ENCODE results near the gene SLC9A5. TPM values are rescaled to one million over a fixed set of nuclear protein-coding genes. Genes with fewer than 3 reads are reported as not detected.

SLC9A5 gene
- total RNA-seq, 1 experiment from 2014 or later: 10.3 TPM

- Mint-ChIP-seq H3K27ac (no peak overlapping the region), H3K27me3 (ENCODE audit: low read depth) (peaks cover 19% of the 10 kb centered on the region), H3K36me3 (no peaks in the 10 kb centered on the region; the same call in 1 of the 2 replicates), H3K9me3 (no peaks in the 10 kb centered on the region), H3K4me1 (peaks cover 2% of the 10 kb centered on the region; the same call in 1 of the 2 replicates), H3K4me3 (no peak overlapping the region)
- ATAC-seq: no peak
- TF ChIP-seq SP1 (CRISPR knock-in tag; conservative IDR thresholded peaks at IDR 0.05) (no peak), ELF4 (CRISPR knock-in tag; IDR thresholded peaks at IDR 0.05; ENCODE audit: low read depth) (no peak), HMGXB4 (CRISPR knock-in tag; IDR thresholded peaks at IDR 0.05) (no peak), RELA (CRISPR knock-in tag; IDR thresholded peaks at IDR 0.05; ENCODE audit: borderline replicate concordance) (no peak), ZNF416 (CRISPR knock-in tag; IDR thresholded peaks at IDR 0.05) (no peak)
- POLR2A ChIA-PET: no interaction called here
- CTCF ChIA-PET: no interaction called here
- no peak for DNase-seq (ENCODE audit: low spot score)
Observed at GRCh38 chr16:67275321-67275720, 26.5 kb downstream of the SLC9A5 start.

GRCh38 chr16:67277294-67277998 is 28.7 kb downstream of the SLC9A5 start:
- TF ChIP-seq E2F4 (CRISPR knock-in tag; IDR thresholded peaks at IDR 0.05; ENCODE audit: borderline replicate concordance, low read depth) (no peak), EMX1 (CRISPR knock-in tag; IDR thresholded peaks at IDR 0.05) (no peak)
- no peaks in the 10 kb centered on the region; the same call in 1 of the 2 replicates for H3K36me3 Mint-ChIP-seq
- H3K9me3 Mint-ChIP-seq: no peaks in the 10 kb centered on the region
- DNase-seq (ENCODE audit: low spot score) (no peak), ATAC-seq (no peak)
- ChIA-PET POLR2A (no interaction called here), CTCF (interaction anchor here (0.6 to 2.3 kb wide), 9 partner anchors 8 to 254 kb away, joined by 3 to 20 read pairs (median 4); no protein-coding TSS in a partner anchor)
- peaks cover 2% of the 10 kb centered on the region; the same call in 1 of the 2 replicates for H3K4me1 Mint-ChIP-seq
- no peak overlapping the region for H3K27ac Mint-ChIP-seq
- no peak overlapping the region for H3K4me3 Mint-ChIP-seq
- peaks cover 23% of the 10 kb centered on the region for H3K27me3 Mint-ChIP-seq (ENCODE audit: low read depth)

GRCh38 chr16:67277999-67278772 is 29.4 kb downstream of the SLC9A5 start:
- DNase-seq (ENCODE audit: low spot score) (no peak), ATAC-seq (no peak)
- no peaks in the 10 kb centered on the region; the same call in 1 of the 2 replicates for H3K36me3 Mint-ChIP-seq
- peaks cover 2% of the 10 kb centered on the region; the same call in 1 of the 2 replicates for H3K4me1 Mint-ChIP-seq
- CTCF ChIA-PET: interaction anchor here (0.7 to 2.3 kb wide), 18 partner anchors 9 to 265 kb away, joined by 3 to 20 read pairs (median 4); partner anchors contain the start of genes FHOD1, KCTD19, LRRC36 and TMEM208
- peak overlapping the region; percentile 69 for H3K4me3 Mint-ChIP-seq
- H3K27me3 Mint-ChIP-seq (ENCODE audit: low read depth): peaks cover 23% of the 10 kb centered on the region
- POLR2A ChIA-PET: interaction anchor here (1.2 kb wide), 1 partner anchor 31 kb away, joined by 3 read pairs; the partner anchor contains the start of gene FHOD1
- TF ChIP-seq TEAD4 (CRISPR knock-in tag; IDR thresholded peaks at IDR 0.05) (no peak), ZNF532 (CRISPR knock-in tag; IDR thresholded peaks at IDR 0.05; ENCODE audit: borderline replicate concordance) (no peak), MAX (CRISPR knock-in tag; IDR thresholded peaks at IDR 0.05) (0 out of 2 replicates have a peak, but pooled peaks have one; percentile 28), RORB (CRISPR knock-in tag; IDR thresholded peaks at IDR 0.05) (no peak), PRDM15 (CRISPR knock-in tag; IDR thresholded peaks at IDR 0.05) (no peak), JUN (CRISPR knock-in tag; IDR thresholded peaks at IDR 0.05) (no peak)
- no peak overlapping the region for H3K27ac Mint-ChIP-seq
- no peaks in the 10 kb centered on the region for H3K9me3 Mint-ChIP-seq

Data from WTC11 (cell line).